Right atrium auricular region (tissue), 2 donors: ENCODE data around the gene TSPAN9. TPM values are rescaled to one million over a fixed set of nuclear protein-coding genes. Genes with fewer than 3 reads are reported as not detected.
A peak's percentile ranks its signal among the peaks of the same experiment; 100 is the strongest.

ENCODE experiments used
- DNase-seq: peaks from one replicate; pipeline ENCODE4 v3.0.0-alpha.2; 2019; ENCODE audit warnings: low spot score
- H3K27ac ChIP-seq, 2 donors: fragments of 200-600 bp; sonication (generic); 1 replicate in 1 of 2; 2 replicates in 1 of 2; pipeline ENCODE4 v1.5.1; 2016 to 2019
- H3K27me3 ChIP-seq, 2 donors: fragments of 200-600 bp; sonication (generic); one replicate each; pipeline versions ENCODE4 v1.5.1 to v1.6.0; 2017 to 2019
- H3K36me3 ChIP-seq: fragments of 200-600 bp; sonication (generic); one replicate; pipeline ENCODE4 v1.5.1; 2016
- H3K4me1 ChIP-seq, 2 donors: fragments of 200-600 bp; sonication (generic); one replicate each; pipeline versions ENCODE4 v1.5.1 to v1.6.0; 2017 to 2019
- H3K4me3 ChIP-seq, 2 donors: fragments of 200-600 bp; sonication (generic); 1 replicate in 1 of 2; 2 replicates in 1 of 2; pipeline ENCODE4 v1.5.1; 2017 to 2019; ENCODE audit warnings: mild to moderate bottlenecking in 1 of 2, moderate library complexity in 1 of 2
- H3K9me3 ChIP-seq, 2 donors: fragments of 200-600 bp; sonication (generic); one replicate each; pipeline ENCODE4 v1.5.1; 2019
- CTCF ChIP-seq, 2 donors: fragments of 200-600 bp; sonication (generic); IDR thresholded peaks; one replicate each; pipeline ENCODE4 v1.5.1; 2019; ENCODE audit warnings: antibody characterized with exemption in 2 of 2
- total RNA-seq, 2 donors: library from RNA; depleted of rRNA; stranded (reverse); fragments of >200 nt; gene quantifications; one replicate each; pipeline ENCODE4 v1.1.0, GENCODE V29; 2016

The TSPAN9 gene
- total RNA-seq, 2 donors from 2014 or later: 103 to 185 TPM

DNA sequence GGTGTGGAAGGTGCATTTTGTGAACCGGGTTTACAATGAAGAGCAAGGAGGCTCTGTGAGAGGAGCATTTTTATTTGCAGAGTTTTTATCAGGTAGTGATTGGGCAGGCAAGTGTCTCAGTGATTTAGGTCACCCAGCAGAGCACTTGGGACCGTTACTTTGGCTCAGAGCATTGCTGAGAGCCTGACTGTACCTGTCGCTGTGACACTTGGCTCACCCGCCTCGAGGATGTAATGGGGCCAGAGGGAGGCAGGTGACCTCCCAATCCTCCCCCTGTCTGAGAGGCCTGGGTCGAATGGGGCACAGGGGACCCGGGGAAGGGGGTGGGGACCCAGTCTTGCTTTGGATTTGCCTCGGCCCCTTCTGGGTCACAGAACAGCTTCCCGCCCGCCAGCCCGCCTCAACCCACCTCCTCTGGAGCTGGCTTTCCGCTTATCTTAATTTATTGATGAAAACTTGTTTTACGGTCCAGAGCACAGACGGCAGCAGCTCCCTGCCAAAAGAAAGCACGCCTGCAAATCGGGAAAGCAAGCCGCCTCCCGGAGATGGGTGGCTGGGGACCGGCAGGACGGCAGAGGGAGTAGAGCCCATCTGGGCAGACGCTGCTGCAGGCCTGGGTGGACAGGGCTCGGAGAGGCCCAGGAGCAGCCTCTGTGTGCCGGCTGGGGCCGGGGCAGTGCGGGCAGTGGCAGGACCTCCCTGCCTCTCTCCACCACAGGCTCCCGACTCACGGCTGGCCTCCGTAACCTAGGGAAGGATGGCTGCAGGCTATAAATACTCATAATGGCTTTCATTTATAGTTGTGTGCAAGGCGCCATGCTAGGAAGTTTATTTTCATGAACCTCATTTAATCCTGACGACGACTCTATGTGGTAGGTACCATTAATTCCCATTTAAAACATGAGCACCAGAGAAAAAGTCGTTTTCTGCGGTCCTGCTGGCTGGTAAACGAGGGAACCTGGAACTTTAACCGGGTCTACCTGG is 187.1 kb downstream of the TSPAN9 start:
- Histone ChIP-seq H3K4me3 (peak overlapping the region in 1 of 2 donors; percentile 19), H3K27ac (peak overlapping the region; percentile 91 to 97), H3K4me1 (peaks cover 0 to 86% of the 10 kb centered on the region in 2 donors)

GRCh38 chr12:3265406-3265805 is 188.2 kb downstream of the TSPAN9 start:
- no peaks in the 10 kb centered on the region for H3K36me3 ChIP-seq
- H3K9me3 ChIP-seq: no peaks in the 10 kb centered on the region
- H3K4me3 ChIP-seq: no peak overlapping the region
- H3K27me3 ChIP-seq: no peaks in the 10 kb centered on the region
- H3K4me1 ChIP-seq: peaks cover 0 to 74% of the 10 kb centered on the region in 2 donors
- DNase-seq: no peak
- no peak for TF ChIP-seq CTCF (IDR thresholded peaks at IDR 0.05)
- peak overlapping the region; percentile 91 to 97 for H3K27ac ChIP-seq

More for the DNA sequence above, 187.1 kb downstream of the TSPAN9 start:
- Histone ChIP-seq H3K36me3 (no peaks in the 10 kb centered on the region), H3K9me3 (no peaks in the 10 kb centered on the region), H3K27me3 (no peaks in the 10 kb centered on the region)
- no peak for TF ChIP-seq CTCF (IDR thresholded peaks at IDR 0.05)
- no peak for DNase-seq

- Histone ChIP-seq H3K4me1 (peaks cover 0 to 62% of the 10 kb centered on the region in 2 donors), H3K27ac (peak overlapping the region; percentile 91 to 97), H3K27me3 (no peaks in the 10 kb centered on the region), H3K9me3 (no peaks in the 10 kb centered on the region), H3K4me3 (no peak overlapping the region), H3K36me3 (no peaks in the 10 kb centered on the region)
- TF ChIP-seq CTCF (IDR thresholded peaks at IDR 0.05): no peak
- DNase-seq: no peak
These were observed 189.5 kb downstream of the TSPAN9 start for GRCh38 chr12:3266638-3267037.

GRCh38 chr12:3267690-3268089 is 190.5 kb downstream of the TSPAN9 start:
- DNase-seq: no peak
- H3K27ac ChIP-seq: peak overlapping the region; percentile 91 to 97
- H3K36me3 ChIP-seq: no peaks in the 10 kb centered on the region
- no peaks in the 10 kb centered on the region for H3K9me3 ChIP-seq
- no peaks in the 10 kb centered on the region for H3K27me3 ChIP-seq
- H3K4me1 ChIP-seq: peaks cover 0 to 51% of the 10 kb centered on the region in 2 donors
- no peak for TF ChIP-seq CTCF (IDR thresholded peaks at IDR 0.05)
- no peak overlapping the region for H3K4me3 ChIP-seq

DNA sequence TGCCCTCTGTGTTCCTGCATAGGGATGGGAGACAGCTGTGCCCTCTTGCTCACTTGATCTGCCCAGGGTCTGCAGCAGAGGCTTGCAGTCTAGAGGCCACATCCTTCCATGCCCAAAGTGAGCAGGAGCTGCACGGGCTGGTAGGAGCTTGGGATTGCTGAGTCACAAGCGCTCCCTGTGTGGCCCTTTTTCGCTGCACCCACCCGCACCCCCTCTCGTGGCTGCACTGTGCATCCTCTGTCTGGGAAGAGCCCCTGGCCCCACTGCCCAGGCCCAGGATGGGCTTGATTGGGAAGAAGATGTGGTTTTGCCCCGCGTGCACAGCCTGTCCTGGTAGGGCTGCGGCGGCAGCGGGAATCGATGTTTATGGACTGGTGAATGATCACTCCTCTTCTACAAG is 192.4 kb downstream of the TSPAN9 start:
- H3K4me3 ChIP-seq: no peak overlapping the region
- no peak for DNase-seq
- no peaks in the 10 kb centered on the region for H3K36me3 ChIP-seq
- no peaks in the 10 kb centered on the region for H3K27me3 ChIP-seq
- TF ChIP-seq CTCF (IDR thresholded peaks at IDR 0.05): no peak
- peaks cover 0 to 51% of the 10 kb centered on the region in 2 donors for H3K4me1 ChIP-seq
- H3K27ac ChIP-seq: peak overlapping the region in 1 of 2 donors; percentile 79
- H3K9me3 ChIP-seq: no peaks in the 10 kb centered on the region
